GM19438 (cell line): ENCODE measurements around the gene SHROOM3.

Source experiments
- ATAC-seq: cut with Tn5 transposase; IDR thresholded peaks from one replicate; pipeline ENCODE4 v1.9.1; 2021; ENCODE audit warnings: low read depth; ENCODE audit not compliant: unreplicated experiment

The SHROOM3 gene

DNA sequence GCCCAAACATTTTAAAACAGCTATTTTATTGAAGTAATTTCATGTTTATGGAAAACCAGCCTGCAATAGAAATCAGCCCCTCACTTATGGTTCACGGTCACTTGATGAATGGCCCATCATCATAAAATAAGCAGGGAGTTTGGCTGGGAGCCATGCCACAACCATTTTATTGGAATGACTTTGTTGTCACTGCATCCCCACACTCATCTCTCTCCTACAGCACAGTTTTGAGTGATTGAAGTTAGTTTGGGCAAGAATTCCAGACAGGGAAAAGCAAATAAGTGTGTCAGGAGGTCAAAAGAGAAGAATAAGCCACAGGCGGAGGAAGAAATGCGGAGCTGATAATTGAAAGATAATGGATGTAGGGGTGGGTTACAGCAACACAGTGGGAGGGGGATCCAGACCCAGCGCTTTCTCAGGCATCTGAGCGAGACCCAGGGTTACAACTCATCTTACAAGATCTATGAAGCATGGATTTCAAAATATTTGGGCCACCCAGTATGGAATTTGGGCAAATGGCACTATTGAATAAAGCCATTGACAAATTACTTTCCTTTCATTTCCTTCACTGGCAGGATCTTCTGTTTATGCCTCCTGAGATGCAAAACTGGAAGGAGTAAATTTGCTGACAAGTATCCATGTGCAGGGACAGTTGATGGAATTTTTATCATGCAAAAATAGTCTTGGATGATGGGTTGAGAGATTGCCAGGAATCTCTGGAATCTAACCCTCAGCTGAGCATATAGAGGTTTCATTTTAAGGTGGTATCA lies 100.8 kb downstream of the SHROOM3 start:
- ATAC-seq, result no peak

- ATAC-seq, result no peak
Observed at GRCh38 chr4:76536373-76536689, 101.3 kb downstream of the SHROOM3 start.

- no peak for ATAC-seq
Observed at GRCh38 chr4:76538296-76538695, 103.3 kb downstream of the SHROOM3 start.

DNA sequence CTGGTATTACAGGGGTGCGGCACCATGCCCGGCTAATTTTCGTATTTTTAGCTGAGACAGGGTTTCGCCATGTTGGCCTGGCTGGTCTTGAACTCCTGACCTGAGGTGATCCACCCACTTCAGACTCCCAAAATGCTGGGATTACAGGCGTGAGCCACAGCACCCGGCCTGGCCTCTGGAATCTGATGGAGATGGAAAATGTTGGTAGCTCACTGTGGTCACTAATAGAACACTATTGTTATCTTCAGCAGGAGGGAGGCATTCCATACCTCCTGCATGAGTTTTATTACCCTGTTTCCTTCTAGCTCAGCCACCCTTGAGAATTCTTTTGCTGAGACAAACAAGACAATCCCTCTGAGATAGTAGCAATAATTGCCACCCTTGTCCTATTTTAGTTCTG lies 105.0 kb downstream of the SHROOM3 start:
- no peak for ATAC-seq

- ATAC-seq, result no peak
Observed at GRCh38 chr4:76540486-76540885, 105.5 kb downstream of the SHROOM3 start.

DNA sequence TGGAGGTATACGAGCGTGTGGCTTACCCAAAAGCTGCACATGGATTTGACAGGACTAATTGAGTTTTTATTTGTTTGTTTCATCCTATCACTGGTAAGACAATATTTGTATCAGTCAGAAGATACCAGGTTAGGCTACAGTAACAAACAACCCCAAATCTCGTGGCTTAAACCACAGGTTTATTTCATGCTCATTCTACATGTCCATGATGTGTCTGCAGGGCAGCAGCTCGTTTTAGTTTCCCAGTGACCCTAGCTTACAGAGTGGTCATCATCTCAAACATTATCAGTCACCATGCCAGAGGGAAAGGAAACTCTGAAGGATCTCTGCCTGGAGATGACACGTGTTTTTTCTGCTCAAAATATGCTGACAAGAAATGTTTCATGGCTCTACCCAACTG lies 108.3 kb downstream of the SHROOM3 start:
- no peak for ATAC-seq

- no peak for ATAC-seq
Observed at GRCh38 chr4:76544725-76545124, 109.7 kb downstream of the SHROOM3 start.

GRCh38 chr4:76545226-76545884 lies 110.3 kb downstream of the SHROOM3 start:
- ATAC-seq, result no peak

GRCh38 chr4:76546327-76546726 lies 111.3 kb downstream of the SHROOM3 start:
- no peak for ATAC-seq

GRCh38 chr4:76546759-76547742 lies 112.0 kb downstream of the SHROOM3 start:
- ATAC-seq, result no peak

GRCh38 chr4:76548704-76549103 lies 113.7 kb downstream of the SHROOM3 start:
- no peak for ATAC-seq

- ATAC-seq, result no peak
Observed at GRCh38 chr4:76549765-76550164, 114.7 kb downstream of the SHROOM3 start.

DNA sequence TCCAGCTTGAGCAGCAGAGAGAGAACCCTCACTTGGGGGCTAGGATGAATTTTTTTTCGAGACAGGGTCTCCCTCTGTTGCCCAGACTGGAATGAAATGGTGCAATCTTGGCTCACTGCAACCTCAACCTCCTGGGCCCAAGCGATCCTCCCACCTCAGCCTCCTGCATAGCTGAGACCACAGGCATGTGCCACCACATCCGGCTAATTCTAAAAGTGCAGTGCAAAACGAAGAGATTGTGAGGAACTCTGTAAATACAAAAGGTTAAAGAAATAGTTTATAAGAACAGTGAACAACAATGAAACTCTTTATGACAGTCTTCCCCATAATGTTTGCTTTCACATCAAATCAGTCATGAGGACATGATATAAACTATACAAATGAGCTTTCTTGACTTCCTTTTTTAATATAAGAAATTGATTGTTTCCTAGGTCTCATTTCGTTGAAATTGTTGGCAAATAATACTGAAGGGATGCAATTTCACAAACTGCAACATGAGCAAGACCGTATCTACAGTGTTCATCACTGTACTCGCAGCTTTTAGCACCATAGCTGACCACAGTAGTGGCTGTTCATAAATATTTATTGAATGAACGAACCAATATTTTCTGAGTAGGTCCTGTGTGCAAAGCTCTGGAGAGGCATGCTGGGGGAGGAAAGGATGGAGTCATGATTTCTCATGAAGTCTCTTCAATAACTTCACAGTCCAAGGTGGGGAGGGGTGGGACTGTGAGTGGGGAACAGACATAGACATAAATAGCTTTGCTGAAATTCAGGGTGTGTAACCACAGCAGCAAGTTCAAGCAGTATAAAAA lies 116.1 kb downstream of the SHROOM3 start:
- ATAC-seq, result no peak

- ATAC-seq, result no peak
Observed at GRCh38 chr4:76554630-76555029, 119.6 kb downstream of the SHROOM3 start.

DNA sequence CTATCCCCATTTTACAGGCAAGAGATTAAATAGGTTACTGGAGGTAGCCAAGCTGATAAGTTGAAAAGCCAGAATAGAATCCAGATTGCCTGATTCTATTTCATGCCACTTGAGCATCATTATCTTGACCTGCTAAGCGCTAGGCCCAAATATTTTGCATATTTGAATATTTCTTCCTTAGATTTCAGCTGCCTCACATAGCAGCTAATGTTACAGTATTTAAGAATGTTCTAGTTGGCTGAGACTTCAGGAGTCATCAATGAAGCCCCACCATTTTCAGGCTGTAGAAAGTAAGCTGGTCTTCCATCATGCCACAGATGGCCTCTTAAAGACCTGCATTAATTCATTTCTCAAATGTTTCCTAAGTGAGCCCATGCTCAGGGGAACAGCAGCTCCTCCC lies 121.4 kb downstream of the SHROOM3 start:
- ATAC-seq, result no peak

DNA sequence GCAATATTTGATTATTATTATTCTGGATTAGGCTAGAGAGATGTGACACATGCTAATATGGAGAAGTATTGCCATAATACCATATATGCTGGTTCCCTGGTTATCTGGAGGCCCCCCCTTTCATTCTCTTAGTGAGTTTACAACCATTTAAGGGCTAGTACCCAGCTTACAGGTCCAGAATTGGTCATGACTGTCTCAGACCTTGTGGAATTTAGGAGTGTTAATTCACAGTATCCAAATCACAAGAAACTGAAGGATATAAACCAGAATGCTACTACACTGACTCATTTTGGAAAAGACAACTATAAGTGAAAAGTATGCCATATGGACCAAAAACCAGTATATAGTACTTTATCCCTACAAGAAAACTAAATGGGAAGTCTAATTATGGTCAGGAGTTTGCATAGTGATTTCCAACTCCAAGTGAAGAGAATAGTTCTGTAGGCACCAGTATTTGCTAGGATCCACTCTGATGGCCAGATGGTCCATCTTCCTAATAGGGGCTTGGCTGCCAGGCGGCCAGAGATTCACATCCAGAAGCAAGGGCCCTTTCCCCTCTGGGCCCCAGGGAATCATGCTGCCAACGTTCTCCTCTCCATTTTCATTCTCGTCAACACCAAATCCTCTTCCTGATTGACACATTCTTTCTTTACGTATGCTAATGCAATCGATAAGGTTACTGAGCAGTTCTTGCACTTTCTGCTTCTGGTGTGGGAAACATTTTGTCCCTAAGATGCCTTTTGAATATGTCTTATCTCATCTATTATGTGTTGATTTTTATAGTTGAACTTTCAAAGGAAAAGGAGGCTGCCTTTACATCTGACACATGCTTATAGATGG lies 123.6 kb downstream of the SHROOM3 start:
- no peak for ATAC-seq

GRCh38 chr4:76559236-76560071 lies 124.4 kb downstream of the SHROOM3 start:
- ATAC-seq, result no peak

DNA sequence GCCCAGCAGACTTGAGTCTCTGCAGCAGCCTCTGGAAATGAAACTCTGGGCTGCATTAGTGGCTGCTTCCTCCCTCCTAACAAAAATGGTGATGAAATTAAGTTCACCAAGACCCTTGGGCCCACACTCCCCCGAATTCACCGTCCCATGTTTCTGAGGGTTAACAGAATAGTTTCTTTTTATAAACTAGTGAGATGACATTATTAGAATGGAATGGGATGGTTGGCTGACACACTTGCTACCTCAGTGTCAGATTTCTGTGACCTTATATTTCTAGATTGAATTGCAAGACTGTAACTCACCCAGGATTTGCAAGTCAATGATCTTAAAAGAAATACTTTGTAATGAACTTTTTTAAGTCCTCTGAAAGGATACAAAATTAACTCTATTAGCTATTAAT lies 127.1 kb downstream of the SHROOM3 start:
- ATAC-seq, result no peak
